ENCODE results near the gene PKD2L2.
"Not testable (repeated sequence)": the region's sequence is repeated elsewhere in the genome, so short reads cannot be mapped to it uniquely, and the experiment has no call there.

The PKD2L2 gene

DNA sequence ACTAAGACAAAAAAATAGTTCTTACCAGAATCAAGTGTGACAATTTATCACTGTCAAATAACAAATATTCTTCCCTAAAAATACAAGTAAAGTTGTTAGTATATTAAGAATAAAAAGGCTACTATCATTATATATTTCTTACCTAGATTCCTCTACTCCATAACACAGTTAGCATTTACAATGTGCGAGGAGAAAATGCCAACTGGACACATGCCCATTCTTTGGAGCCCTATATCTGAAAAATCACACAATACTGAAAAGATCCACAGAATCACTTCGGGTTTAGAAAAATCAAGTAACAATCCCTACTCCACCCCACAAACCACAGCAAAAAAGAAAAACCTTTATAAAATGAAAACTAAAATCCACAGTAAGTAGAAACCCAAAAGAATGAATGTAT is 70.9 kb downstream of the PKD2L2 start:
- no peak for DNase-seq

DNA sequence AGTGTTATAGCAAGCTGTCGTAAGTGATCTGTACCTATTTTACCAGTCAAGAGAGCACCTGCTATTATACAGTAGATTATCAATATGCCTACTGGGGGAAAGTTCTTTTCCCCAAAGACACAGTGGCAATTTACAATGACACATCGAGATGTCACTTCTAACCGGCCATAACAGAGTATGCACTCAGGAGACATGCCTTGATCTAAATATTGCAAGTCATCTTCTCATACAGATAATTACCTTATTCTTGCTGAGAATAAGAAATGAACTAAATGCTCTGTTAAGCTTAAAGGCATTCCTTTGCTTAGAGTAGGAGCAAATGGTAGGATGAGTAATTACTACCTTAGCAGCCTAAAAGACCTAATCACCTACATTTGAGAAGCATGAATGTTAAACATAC is 71.6 kb downstream of the PKD2L2 start:
- no peak for DNase-seq

DNA sequence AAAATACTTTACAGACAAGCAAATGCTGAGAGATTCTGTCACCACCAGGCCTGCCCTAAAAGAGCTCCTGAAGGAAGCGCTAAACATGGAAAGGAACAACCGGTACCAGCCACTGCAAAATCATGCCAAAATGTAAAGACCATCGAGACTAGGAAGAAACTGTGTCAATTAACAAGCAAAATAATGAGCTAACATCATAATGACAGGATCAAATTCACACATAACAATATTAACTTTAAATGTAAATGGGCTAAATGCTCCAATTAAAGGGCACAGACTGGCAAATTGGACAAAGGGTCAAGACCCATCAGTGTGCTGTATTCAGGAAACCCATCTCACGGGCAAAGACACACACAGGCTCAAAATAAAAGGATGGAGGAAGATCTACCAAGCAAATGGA is 81.1 kb downstream of the PKD2L2 start:
- not testable (repeated sequence) for DNase-seq

DNA sequence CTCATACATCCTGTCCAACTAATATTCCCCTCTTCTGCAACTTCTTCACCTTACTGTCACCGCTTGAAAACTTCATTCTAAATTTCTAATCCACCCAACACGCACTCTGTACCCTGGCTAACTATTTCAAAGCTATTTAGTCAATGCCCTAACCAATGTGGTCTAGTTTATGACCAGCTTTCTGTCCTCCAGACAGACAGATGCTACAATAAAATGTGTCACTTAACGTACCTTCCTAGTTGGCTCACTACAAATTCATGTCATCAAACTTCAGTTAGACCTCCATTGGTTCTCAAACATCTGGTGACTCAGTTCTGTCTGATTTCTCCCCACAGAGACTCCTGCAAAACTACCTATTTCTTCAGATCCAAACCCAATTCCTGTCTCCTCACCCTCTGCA is 86.0 kb downstream of the PKD2L2 start:
- DNase-seq, result no peak

DNA sequence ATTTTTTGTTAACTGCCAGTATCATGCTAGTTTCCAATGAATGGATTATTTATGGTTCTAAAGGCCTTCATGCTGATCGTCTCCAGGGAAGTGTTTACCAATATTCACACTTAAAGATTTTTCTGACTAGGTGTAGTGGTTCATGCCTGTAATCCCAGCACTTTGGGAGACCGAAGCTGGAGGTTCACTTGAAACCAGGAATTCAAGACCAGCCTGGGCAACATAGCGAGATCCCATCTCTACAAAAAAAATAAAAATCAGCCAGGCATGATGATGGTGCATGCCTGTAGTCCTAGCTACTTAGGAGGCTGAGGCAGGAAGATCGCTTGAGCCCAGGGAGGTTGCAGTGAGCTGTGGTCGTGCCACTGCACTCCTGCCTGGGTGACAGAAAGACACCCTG is 100.2 kb downstream of the PKD2L2 start:
- no peak for DNase-seq
